Muscle layer of duodenum (tissue), 2 donors: ENCODE data around the gene TSPAN14.
"Not testable (repeated sequence)": the region's sequence is repeated elsewhere in the genome, so short reads cannot be mapped to it uniquely, and the experiment has no call there.

ENCODE experiments used
- H3K27ac ChIP-seq: one replicate; pipeline ENCODE4 v1.7.0; 2013; ENCODE audit warnings: mild to moderate bottlenecking, low read length
- H3K27me3 ChIP-seq: one replicate; pipeline ENCODE4 v1.7.0; 2013; ENCODE audit warnings: low read depth, mild to moderate bottlenecking, control low read depth, low read length
- H3K36me3 ChIP-seq, 2 donors: one replicate each; pipeline ENCODE4 v1.7.0; 2013; ENCODE audit warnings: low read length in 2 of 2, control low read depth in 1 of 2, mild to moderate bottlenecking in 1 of 2; ENCODE audit not compliant: insufficient read depth in 2 of 2, control insufficient read depth in 1 of 2
- H3K4me1 ChIP-seq, 2 donors: one replicate each; pipeline ENCODE4 v1.7.0; 2013; ENCODE audit warnings: low read length in 2 of 2, mild to moderate bottlenecking in 2 of 2, control low read depth in 1 of 2, moderate library complexity in 1 of 2; ENCODE audit not compliant: insufficient read depth in 2 of 2, control insufficient read depth in 1 of 2
- H3K4me3 ChIP-seq, 2 donors: one replicate each; pipeline ENCODE4 v1.7.0; 2013; ENCODE audit warnings: low read length in 2 of 2, low read depth in 1 of 2, mild to moderate bottlenecking in 1 of 2
- H3K9me3 ChIP-seq, 2 donors: one replicate each; pipeline ENCODE4 v1.7.0; 2013; ENCODE audit warnings: low read length in 2 of 2, control low read depth in 1 of 2, mild to moderate bottlenecking in 1 of 2; ENCODE audit not compliant: control insufficient read depth in 1 of 2
- donor health status: healthy.

TSPAN14 gene

GRCh38 chr10:80411681-80412220, 42.4 kb upstream of the TSPAN14 start:
- Histone ChIP-seq H3K36me3 (no peaks in the 10 kb centered on the region), H3K27me3 (no peaks in the 10 kb centered on the region), H3K27ac (no peak overlapping the region), H3K4me1 (peaks cover 33 to 74% of the 10 kb centered on the region in 2 donors), H3K4me3 (no peak overlapping the region), H3K9me3 (no peaks in the 10 kb centered on the region)

DNA sequence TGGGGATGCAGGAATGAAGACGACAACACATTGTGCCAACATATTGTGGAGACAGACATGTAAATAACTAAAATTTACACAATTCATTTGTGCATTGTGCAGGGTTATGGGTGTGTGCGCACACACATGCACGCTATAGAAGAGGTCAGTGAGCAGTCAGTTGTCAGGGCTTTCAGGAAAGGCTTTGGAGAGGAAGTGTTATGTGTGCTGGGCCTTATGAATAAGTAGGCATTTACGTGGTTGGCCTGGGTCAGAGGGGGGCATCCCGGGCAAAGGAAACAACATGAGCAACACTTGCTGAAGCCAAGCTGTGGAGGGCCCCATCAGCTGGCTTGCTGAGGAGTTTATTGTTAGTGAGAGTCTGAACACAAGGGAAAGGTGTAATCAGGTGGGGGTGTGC, 41.6 kb upstream of the TSPAN14 start:
- Histone ChIP-seq H3K27ac (no peak overlapping the region), H3K4me3 (no peak overlapping the region), H3K27me3 (no peaks in the 10 kb centered on the region), H3K9me3 (no peaks in the 10 kb centered on the region), H3K4me1 (peaks cover 33 to 74% of the 10 kb centered on the region in 2 donors), H3K36me3 (no peaks in the 10 kb centered on the region)

- H3K9me3 ChIP-seq = no peaks in the 10 kb centered on the region
- H3K27ac ChIP-seq = peak overlapping the region; percentile 59
- H3K27me3 ChIP-seq = no peaks in the 10 kb centered on the region
- H3K4me3 ChIP-seq = no peak overlapping the region
- no peaks in the 10 kb centered on the region for H3K36me3 ChIP-seq
- H3K4me1 ChIP-seq = peaks cover 33 to 74% of the 10 kb centered on the region in 2 donors
Measured at GRCh38 chr10:80413271-80413996, 40.7 kb upstream of the TSPAN14 start.

DNA sequence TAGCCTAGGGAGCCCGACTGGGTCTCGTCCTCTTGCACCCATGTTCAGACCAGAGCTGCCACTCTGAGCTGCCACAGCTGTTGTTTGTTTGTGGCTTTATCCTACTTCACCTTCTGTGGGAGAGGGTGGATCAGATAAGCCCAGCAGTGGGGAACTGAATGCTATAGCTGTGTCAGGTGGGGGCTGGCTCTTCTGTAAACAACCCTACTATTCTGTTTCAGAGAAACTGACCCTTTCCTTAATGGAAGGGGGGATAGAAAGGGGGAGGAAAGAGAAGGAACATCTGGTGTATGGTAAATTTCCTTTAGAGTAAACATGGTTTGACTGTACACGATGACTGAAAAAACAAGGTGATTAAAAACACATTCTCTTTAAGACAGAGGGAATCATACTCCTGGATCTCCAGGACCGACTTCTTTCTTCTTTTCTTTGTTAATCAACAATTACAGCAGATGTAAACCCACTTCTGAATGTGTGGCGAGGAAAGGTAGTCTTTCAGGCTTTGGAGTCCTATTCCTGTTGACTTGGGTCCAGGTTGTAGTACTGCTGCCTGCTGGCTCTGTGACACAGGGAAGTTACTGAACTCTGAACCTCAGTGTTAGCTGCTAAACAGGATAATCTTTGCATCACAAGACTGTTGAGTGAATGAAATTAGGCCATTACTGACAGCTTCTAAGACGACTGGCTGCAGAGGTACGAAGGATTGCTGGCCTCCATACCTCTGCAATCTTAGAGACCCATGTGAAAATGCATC, 39.8 kb upstream of the TSPAN14 start:
- peaks cover 33 to 67% of the 10 kb centered on the region in 2 donors for H3K4me1 ChIP-seq

GRCh38 chr10:80415734-80416478, 38.2 kb upstream of the TSPAN14 start:
- Histone ChIP-seq H3K9me3 (no peaks in the 10 kb centered on the region), H3K27ac (peak overlapping the region; percentile 68), H3K4me1 (peaks cover 31 to 52% of the 10 kb centered on the region in 2 donors), H3K27me3 (no peaks in the 10 kb centered on the region), H3K36me3 (peaks cover 0 to 3% of the 10 kb centered on the region in 2 donors), H3K4me3 (no peak overlapping the region)

More for the DNA sequence above, 39.8 kb upstream of the TSPAN14 start:
- Histone ChIP-seq H3K27ac (peak overlapping the region; percentile 59), H3K4me3 (no peak overlapping the region), H3K9me3 (no peaks in the 10 kb centered on the region), H3K27me3 (no peaks in the 10 kb centered on the region), H3K36me3 (no peaks in the 10 kb centered on the region)

GRCh38 chr10:80416479-80417098, 37.5 kb upstream of the TSPAN14 start:
- peaks cover 28 to 45% of the 10 kb centered on the region in 2 donors for H3K4me1 ChIP-seq
- no peaks in the 10 kb centered on the region for H3K27me3 ChIP-seq
- no peak overlapping the region for H3K4me3 ChIP-seq
- H3K27ac ChIP-seq = peak overlapping the region; percentile 68
- peaks cover 0 to 10% of the 10 kb centered on the region in 2 donors for H3K36me3 ChIP-seq
- no peaks in the 10 kb centered on the region for H3K9me3 ChIP-seq

DNA sequence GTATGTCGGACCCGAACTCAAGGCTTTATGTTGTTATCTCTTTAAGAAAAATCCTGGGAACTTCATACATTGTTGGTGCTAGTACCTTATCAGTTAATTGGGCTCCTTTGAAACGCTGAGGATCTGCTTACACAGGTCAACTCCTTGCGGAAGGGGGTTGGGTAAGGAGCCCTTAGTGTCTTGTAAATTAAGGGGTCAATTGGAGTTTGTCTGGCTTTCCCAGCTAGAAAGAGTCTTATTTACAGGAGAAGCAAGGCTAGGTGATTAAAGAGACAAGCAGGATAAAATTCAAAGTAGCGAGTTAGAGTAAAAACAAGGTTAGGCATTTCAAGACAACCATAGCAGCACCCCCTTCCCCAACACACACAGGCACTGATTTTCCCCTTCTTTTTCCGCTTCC, 36.9 kb upstream of the TSPAN14 start:
- Histone ChIP-seq H3K36me3 (peaks cover 0 to 16% of the 10 kb centered on the region in 2 donors), H3K4me1 (peaks cover 28 to 39% of the 10 kb centered on the region in 2 donors)
- H3K27ac ChIP-seq, H3K27me3 ChIP-seq, H3K4me3 ChIP-seq, H3K9me3 ChIP-seq: not testable (repeated sequence)

DNA sequence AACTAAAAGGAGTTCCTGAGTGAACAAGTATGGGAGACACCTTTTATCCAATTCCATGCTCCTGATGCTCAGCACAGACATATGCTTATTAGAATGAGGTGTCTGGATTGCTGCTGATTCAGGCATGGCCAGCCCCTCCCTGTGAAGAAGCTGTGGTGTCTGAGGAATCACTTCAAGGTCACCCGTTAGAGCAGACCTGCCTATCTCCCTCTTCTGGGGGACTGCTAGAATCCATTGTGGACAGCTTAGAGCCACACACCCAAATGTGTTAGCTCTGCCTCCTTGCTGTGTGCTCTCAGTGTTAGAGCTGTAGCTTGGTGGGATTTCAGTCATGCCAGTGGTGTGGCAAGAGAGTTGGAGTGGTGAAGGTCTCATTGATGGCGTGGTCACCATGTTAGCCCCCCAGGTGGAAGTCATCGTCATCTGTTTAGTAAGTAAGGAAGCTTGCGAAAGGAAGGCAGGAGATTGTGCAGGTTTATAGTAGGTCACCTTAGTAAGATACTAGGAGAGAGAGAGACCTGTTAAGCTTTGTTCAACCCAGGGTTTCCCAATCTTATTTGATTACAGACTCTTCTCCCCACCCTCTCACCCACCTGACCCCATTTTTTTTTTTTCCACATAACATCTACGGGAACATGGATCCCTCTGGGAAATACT, 32.9 kb upstream of the TSPAN14 start:
- H3K27me3 ChIP-seq = no peaks in the 10 kb centered on the region
- no peaks in the 10 kb centered on the region for H3K9me3 ChIP-seq
- no peak overlapping the region for H3K4me3 ChIP-seq
- peaks cover 2% of the 10 kb centered on the region in 2 donors for H3K4me1 ChIP-seq
- H3K36me3 ChIP-seq = peaks cover 18 to 42% of the 10 kb centered on the region in 2 donors
- H3K27ac ChIP-seq = no peak overlapping the region

- Histone ChIP-seq H3K4me1 (no peaks in the 10 kb centered on the region), H3K4me3 (no peak overlapping the region), H3K27me3 (no peaks in the 10 kb centered on the region), H3K27ac (no peak overlapping the region), H3K36me3 (peaks cover 18 to 49% of the 10 kb centered on the region in 2 donors), H3K9me3 (no peaks in the 10 kb centered on the region)
Measured at GRCh38 chr10:80421707-80422536, 32.2 kb upstream of the TSPAN14 start.

GRCh38 chr10:80425901-80426300, 28.2 kb upstream of the TSPAN14 start:
- peaks cover 28 to 77% of the 10 kb centered on the region in 2 donors for H3K36me3 ChIP-seq
- H3K9me3 ChIP-seq = no peaks in the 10 kb centered on the region
- H3K27ac ChIP-seq = no peak overlapping the region
- no peak overlapping the region for H3K4me3 ChIP-seq
- H3K4me1 ChIP-seq = no peaks in the 10 kb centered on the region
- no peaks in the 10 kb centered on the region for H3K27me3 ChIP-seq
